GM19455 (cell line): ENCODE results near the gene EFCAB11.
"Not testable (repeated sequence)": the region's sequence is repeated elsewhere in the genome, so short reads cannot be mapped to it uniquely, and the experiment has no call there.

ENCODE experiments used
- ATAC-seq: cut with Tn5 transposase; IDR thresholded peaks from one replicate; pipeline ENCODE4 v1.9.1; 2021; ENCODE audit not compliant: unreplicated experiment

The EFCAB11 gene

GRCh38 chr14:89874091-89874490 lies 80.4 kb downstream of the EFCAB11 start:
- not testable (repeated sequence) for ATAC-seq

GRCh38 chr14:89870316-89870715 lies 84.2 kb downstream of the EFCAB11 start:
- ATAC-seq, result no peak

GRCh38 chr14:89869606-89870005 lies 84.9 kb downstream of the EFCAB11 start:
- ATAC-seq, result no peak

GRCh38 chr14:89866458-89866857 lies 88.1 kb downstream of the EFCAB11 start:
- no peak for ATAC-seq

GRCh38 chr14:89865153-89865552 lies 89.4 kb downstream of the EFCAB11 start:
- no peak for ATAC-seq

- no peak for ATAC-seq
Measured at GRCh38 chr14:89862856-89863255, 91.7 kb downstream of the EFCAB11 start.

- ATAC-seq, result no peak
Measured at GRCh38 chr14:89861630-89862029, 92.9 kb downstream of the EFCAB11 start.

GRCh38 chr14:89858089-89858488 lies 96.4 kb downstream of the EFCAB11 start:
- no peak for ATAC-seq

GRCh38 chr14:89856871-89857345 lies 97.6 kb downstream of the EFCAB11 start:
- ATAC-seq, result no peak

- no peak for ATAC-seq
Measured at GRCh38 chr14:89855961-89856656, 98.4 kb downstream of the EFCAB11 start.

- no peak for ATAC-seq
Measured at GRCh38 chr14:89853936-89854693, 100.4 kb downstream of the EFCAB11 start.

GRCh38 chr14:89851106-89851505 lies 103.4 kb downstream of the EFCAB11 start:
- ATAC-seq, result no peak

GRCh38 chr14:89849931-89850330 lies 104.6 kb downstream of the EFCAB11 start:
- ATAC-seq, result no peak

- ATAC-seq, result no peak
Measured at GRCh38 chr14:89848165-89848564, 106.4 kb downstream of the EFCAB11 start.

GRCh38 chr14:89845346-89845745 lies 109.2 kb downstream of the EFCAB11 start:
- ATAC-seq, result no peak

- no peak for ATAC-seq
Measured at GRCh38 chr14:89844508-89844907, 110.0 kb downstream of the EFCAB11 start.

- no peak for ATAC-seq
Measured at GRCh38 chr14:89842837-89843236, 111.7 kb downstream of the EFCAB11 start.

GRCh38 chr14:89841851-89842250 lies 112.7 kb downstream of the EFCAB11 start:
- no peak for ATAC-seq

GRCh38 chr14:89836830-89837469 lies 117.6 kb downstream of the EFCAB11 start:
- ATAC-seq, result no peak

GRCh38 chr14:89833661-89834060 lies 120.9 kb downstream of the EFCAB11 start:
- no peak for ATAC-seq

GRCh38 chr14:89833120-89833532 lies 121.4 kb downstream of the EFCAB11 start:
- ATAC-seq, result no peak
